Colonic mucosa (tissue), 4 donors: ENCODE results near the gene APPL2. TPM values are rescaled to one million over a fixed set of nuclear protein-coding genes. Genes with fewer than 3 reads are reported as not detected.
"Not testable (repeated sequence)": the region's sequence is repeated elsewhere in the genome, so short reads cannot be mapped to it uniquely, and the experiment has no call there.

Experiments used
- DNase-seq: peaks from one replicate; pipeline ENCODE4 v3.0.0-alpha.2; 2020
- H3K27ac ChIP-seq: fragments of 200-600 bp; one replicate; pipeline ENCODE4 v1.8.0; 2021
- H3K27me3 ChIP-seq: fragments of 200-600 bp; one replicate; pipeline ENCODE4 v1.8.0; 2021
- H3K36me3 ChIP-seq: fragments of 200-600 bp; one replicate; pipeline ENCODE4 v1.8.0; 2021
- H3K4me1 ChIP-seq: fragments of 200-600 bp; one replicate; pipeline ENCODE4 v1.8.0; 2021; ENCODE audit warnings: mild to moderate bottlenecking
- H3K4me3 ChIP-seq: fragments of 200-600 bp; one replicate; pipeline ENCODE4 v1.8.0; 2021
- H3K9ac ChIP-seq, 2 donors: one replicate each; pipeline ENCODE4 v1.7.0; 2013; ENCODE audit warnings: control low read depth in 2 of 2, low read depth in 2 of 2, low read length in 2 of 2
- H3K9me3 ChIP-seq: fragments of 200-600 bp; one replicate; pipeline ENCODE4 v1.8.0; 2021
- intact Hi-C: fragments of 100-400 bp; cut with DNase I; formaldehyde crosslinking; loops from one replicate; pipeline ENCODE4 v1.14.1; 2022
- total RNA-seq, 2 donors: library from RNA; stranded (reverse); fragmentation: NEBNext Ultra II Directional in 1 of 2; extraction: Animal tissue kit (Norgen Biotek cat#: 25700) in 1 of 2; gene quantifications; one replicate each; pipeline ENCODE4 v1.2.1, GENCODE V29; 2021
- TF ChIP-seq, protein P1 (sequence below): fragments of 200-600 bp; IDR thresholded peaks from one replicate; pipeline ENCODE4 v1.8.0; 2022; ENCODE audit warnings: antibody characterized with exemption, mild to moderate bottlenecking
- donor health status: healthy.
- donor health status: DM: no; HTN: no; CAD: no.
- donor health status: DM: no; HTN: no; CAD: no.

APPL2 gene
- total RNA-seq, 2 donors from 2014 or later: 70.8 to 86.0 TPM

GRCh38 chr12:105262461-105263184, 26.6 kb upstream of the APPL2 start:
- intact Hi-C loops: no loop called here
- Histone ChIP-seq H3K36me3 (no peaks in the 10 kb centered on the region), H3K27ac (no peak overlapping the region)

DNA sequence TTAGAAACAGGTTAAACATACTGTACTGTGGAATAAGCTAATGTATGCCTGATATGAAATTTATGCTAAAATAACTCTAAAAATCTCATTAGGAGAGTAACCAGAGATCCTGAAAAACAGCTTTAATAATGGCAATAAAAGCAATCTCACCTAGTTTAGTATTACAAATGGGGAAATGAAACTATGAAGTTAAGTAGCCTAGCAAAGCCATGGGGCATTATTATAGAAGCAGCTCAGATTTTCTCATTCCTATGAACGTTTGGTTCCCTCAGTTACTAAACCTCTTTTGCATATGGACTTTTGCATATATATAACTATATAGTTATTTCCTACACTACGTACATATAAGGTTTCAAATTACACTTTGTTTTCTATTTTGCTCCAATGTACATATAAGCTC, 25.0 kb upstream of the APPL2 start:
- H3K36me3 ChIP-seq: no peaks in the 10 kb centered on the region
- intact Hi-C loops: no loop called here
- DNase-seq: no peak
- no peaks in the 10 kb centered on the region for H3K27me3 ChIP-seq
- no peaks in the 10 kb centered on the region for H3K9me3 ChIP-seq
- TF ChIP-seq, protein P1, sequence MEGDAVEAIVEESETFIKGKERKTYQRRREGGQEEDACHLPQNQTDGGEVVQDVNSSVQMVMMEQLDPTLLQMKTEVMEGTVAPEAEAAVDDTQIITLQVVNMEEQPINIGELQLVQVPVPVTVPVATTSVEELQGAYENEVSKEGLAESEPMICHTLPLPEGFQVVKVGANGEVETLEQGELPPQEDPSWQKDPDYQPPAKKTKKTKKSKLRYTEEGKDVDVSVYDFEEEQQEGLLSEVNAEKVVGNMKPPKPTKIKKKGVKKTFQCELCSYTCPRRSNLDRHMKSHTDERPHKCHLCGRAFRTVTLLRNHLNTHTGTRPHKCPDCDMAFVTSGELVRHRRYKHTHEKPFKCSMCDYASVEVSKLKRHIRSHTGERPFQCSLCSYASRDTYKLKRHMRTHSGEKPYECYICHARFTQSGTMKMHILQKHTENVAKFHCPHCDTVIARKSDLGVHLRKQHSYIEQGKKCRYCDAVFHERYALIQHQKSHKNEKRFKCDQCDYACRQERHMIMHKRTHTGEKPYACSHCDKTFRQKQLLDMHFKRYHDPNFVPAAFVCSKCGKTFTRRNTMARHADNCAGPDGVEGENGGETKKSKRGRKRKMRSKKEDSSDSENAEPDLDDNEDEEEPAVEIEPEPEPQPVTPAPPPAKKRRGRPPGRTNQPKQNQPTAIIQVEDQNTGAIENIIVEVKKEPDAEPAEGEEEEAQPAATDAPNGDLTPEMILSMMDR: no peak
- no peak overlapping the region for H3K27ac ChIP-seq
- no peak overlapping the region for H3K4me3 ChIP-seq
- H3K4me1 ChIP-seq: no peaks in the 10 kb centered on the region
- H3K9ac ChIP-seq: no peak overlapping the region

More at GRCh38 chr12:105262461-105263184, 26.6 kb upstream of the APPL2 start:
- Histone ChIP-seq H3K4me3 (no peak overlapping the region), H3K4me1 (no peaks in the 10 kb centered on the region), H3K9me3 (no peaks in the 10 kb centered on the region), H3K27me3 (no peaks in the 10 kb centered on the region), H3K9ac (no peak overlapping the region)
- TF ChIP-seq, protein P1: no peak
- no peak for DNase-seq

DNA sequence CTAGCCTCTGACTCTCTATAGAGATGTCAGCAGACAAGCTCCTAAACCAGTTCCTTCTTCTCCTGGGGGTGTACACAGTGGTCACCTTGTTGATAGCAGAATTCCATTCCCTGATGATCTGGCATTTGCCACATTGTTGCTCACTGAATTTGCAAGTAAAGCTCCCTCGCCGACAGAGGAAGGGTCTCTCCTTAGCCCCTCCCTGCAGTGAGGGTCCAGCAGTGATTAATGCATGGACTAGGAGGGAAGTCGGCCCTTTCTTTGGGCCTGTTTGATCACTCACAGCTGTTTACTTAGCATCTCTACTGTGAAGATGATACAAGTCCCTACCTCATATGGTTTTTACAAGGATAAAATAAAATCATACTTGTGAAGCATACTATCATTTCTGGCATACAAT, 23.3 kb upstream of the APPL2 start:
- Histone ChIP-seq H3K9me3 (no peaks in the 10 kb centered on the region), H3K4me3 (no peak overlapping the region), H3K27me3 (no peaks in the 10 kb centered on the region), H3K4me1 (no peaks in the 10 kb centered on the region), H3K27ac (no peak overlapping the region), H3K36me3 (no peaks in the 10 kb centered on the region), H3K9ac (no peak overlapping the region)
- no peak for DNase-seq
- TF ChIP-seq, protein P1: no peak
- intact Hi-C loops: no loop called here

GRCh38 chr12:105257321-105257728, 21.4 kb upstream of the APPL2 start:
- no peaks in the 10 kb centered on the region for H3K27me3 ChIP-seq
- no peak overlapping the region for H3K27ac ChIP-seq
- TF ChIP-seq, protein P1: no peak
- H3K4me1 ChIP-seq: no peaks in the 10 kb centered on the region
- intact Hi-C loops: no loop called here
- DNase-seq: no peak
- H3K4me3 ChIP-seq: no peak overlapping the region
- H3K9ac ChIP-seq: no peak overlapping the region
- no peaks in the 10 kb centered on the region for H3K9me3 ChIP-seq
- H3K36me3 ChIP-seq: no peaks in the 10 kb centered on the region

- no peak overlapping the region for H3K27ac ChIP-seq
- intact Hi-C loops: no loop called here
Observed at GRCh38 chr12:105256921-105257320, 20.9 kb upstream of the APPL2 start.

GRCh38 chr12:105256431-105256830, 20.5 kb upstream of the APPL2 start:
- H3K27me3 ChIP-seq, H3K9ac ChIP-seq, H3K27ac ChIP-seq, H3K9me3 ChIP-seq, H3K4me3 ChIP-seq, H3K4me1 ChIP-seq, DNase-seq, intact Hi-C loops, H3K36me3 ChIP-seq: not testable (repeated sequence)

More at GRCh38 chr12:105256921-105257320, 20.9 kb upstream of the APPL2 start:
- no peaks in the 10 kb centered on the region for H3K9me3 ChIP-seq
- H3K36me3 ChIP-seq: no peaks in the 10 kb centered on the region
- no peaks in the 10 kb centered on the region for H3K4me1 ChIP-seq
- no peaks in the 10 kb centered on the region for H3K27me3 ChIP-seq
- no peak for DNase-seq
- H3K4me3 ChIP-seq: no peak overlapping the region
- TF ChIP-seq, protein P1: no peak
- no peak overlapping the region for H3K9ac ChIP-seq
